NCI-H524 (cell line): ENCODE measurements around the gene RNF220.

Experiments
- DNase-seq, 2 experiments: peaks; one replicate each; lab custom pipeline; 2025; lab: John Stamatoyannopoulos, UW

RNF220 gene

DNA sequence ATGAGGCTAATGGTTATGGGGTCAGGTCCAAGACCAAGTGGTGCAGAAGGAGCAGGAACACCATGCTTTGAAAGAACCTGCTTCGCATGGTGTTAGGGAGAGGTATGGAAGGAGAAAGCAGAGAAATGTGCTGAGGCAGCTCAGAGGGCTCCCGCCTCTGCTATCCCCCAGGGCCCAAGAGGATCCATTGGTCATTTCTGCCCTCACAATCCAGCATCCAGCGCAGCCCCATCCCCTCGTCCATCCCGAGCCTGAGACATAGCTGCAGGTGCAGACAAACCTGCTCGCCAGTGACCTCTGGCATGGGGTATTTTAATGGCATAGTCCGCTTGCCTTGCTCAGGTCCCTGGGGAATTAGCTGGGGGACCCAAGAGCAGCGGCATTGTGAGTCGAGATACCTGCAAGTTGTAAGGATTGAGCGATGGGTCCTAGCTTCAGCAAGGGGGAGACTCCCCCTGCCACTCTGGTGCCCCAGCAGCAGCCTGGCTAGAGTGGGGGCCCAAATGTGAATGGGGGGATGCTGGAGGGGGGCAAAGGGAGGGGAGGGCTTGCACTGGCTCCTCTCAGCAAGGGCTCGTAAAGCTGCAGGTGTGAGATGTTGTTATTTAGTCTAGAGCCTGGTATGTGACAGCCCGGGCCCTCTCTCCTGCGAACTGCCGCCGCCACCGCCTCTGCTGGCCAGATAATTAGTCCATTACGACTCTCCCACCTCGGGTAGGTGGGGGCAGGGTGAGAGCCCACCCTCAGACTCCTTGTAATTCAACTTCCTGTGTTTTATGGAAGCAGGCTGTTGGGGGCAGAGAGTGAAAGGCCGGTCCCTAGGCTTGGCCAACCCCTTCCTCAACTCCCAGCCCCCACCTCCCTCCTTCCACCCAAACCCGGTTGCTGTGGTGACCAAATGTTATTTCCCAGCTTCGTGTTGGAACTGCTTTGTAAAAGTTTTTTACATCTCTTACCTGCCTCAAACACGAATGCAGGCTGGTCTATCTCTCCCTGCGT, 118.8 kb downstream of the RNF220 start:
- no peak for DNase-seq

DNA sequence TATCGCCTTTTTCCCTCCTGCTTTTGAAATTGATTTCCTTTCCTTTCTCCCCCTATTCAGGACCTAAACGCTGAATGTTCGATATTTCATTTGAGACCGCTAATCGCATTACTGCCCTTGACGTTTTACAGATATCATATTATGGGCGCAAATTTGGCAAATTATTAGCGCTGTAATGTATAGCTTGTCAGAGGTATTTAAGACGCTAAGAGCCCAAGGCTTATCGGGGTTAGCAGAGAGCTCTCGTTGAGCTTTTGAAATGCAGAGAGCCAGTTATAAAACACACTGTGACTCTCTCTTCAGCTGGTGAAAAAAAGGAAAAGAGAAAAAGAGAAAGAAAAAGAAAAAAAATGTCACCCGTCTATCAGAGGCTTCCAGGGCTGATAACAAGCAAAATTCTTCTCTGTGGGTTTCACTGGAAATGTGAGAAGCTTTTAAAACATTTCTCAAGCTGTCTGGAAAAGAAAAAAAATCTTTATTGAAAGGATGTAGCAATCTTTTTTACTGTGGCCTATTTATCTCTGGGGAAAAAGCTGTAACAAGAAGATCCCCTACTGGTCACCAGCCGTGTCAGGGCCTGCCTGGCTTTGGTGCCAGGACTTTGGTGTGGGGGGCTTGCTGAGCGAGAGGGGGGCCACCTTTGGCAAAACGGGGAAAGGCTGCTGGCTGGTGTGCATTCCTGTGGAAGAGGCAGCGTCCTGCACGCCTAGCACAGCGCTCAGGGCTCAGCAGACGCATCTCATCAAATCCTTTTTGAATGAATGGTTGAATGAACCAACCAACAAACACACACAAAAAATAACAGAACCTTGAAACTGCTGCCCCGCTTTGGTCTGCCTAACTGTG, 119.8 kb downstream of the RNF220 start:
- no peak for DNase-seq

DNA sequence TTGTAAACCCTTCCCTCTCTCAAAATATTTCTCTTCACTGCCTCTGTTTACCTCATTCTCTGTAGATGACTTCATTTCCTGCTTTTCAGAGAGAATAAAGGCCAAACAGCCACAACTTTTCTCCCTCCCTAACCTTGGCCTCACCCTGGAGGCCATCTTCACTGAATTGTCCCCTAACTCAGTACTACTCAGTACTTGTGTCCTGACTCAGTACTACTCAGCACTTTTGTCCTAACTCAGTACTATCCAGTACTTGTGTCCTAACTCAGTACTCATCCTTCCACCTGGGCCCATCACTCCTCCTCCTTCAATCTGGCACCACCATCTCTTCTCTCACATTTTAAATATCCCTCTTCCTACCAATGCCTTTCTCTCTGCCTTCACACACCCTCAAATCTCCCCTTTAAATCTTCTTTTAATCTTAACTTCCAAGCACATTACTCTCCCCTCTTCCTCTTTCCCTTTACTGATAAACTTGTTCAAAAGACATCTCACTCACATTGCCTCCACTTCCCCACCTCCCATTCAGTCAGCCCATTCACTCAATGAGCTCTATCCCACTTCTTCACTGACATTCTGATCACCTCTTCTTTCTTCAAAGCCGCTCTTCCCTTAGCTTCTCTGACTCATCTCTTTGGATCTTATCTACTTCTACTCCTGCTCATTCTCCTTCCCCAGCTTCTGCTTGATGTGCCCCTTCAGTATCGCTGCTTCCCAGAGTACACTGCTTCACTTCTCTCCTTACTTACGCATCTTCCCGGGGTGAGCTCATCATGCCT, 121.4 kb downstream of the RNF220 start:
- no peak for DNase-seq

DNA sequence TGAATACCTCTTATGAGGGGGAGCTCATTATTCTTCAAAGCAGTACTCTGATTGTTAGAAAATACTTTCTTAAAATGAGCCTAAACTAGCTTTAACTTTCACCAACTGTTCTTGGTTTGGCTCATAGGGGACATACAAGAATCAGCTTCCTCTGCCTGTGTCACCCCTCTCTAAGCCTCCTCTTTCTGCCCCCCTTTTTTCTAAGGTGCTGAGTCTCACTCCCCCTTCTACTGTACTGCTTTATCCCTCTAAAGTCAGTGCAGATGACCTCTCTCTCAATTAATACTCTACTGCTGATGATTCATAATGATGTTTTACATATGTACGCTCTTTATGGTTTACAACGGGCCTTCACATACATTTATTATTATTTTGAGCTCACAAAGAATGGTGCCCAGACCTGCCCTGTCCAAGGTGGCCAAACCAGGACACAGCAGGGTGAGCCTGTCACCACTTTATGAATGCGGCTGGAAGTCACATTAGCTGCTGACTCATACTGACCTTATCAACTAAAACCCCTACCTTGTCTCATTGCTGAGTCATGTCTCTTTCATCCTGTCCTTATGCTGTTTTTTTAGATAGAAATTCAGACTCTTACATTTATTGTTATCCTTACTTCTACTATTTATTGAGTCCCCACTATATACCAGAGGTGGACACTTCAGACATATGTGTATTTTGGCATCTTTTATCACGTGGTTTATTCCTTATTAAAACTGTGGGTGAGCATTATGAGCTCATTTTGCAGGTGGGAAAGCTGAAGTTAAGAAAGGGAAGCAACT, 126.9 kb downstream of the RNF220 start:
- DNase-seq, result no peak

DNA sequence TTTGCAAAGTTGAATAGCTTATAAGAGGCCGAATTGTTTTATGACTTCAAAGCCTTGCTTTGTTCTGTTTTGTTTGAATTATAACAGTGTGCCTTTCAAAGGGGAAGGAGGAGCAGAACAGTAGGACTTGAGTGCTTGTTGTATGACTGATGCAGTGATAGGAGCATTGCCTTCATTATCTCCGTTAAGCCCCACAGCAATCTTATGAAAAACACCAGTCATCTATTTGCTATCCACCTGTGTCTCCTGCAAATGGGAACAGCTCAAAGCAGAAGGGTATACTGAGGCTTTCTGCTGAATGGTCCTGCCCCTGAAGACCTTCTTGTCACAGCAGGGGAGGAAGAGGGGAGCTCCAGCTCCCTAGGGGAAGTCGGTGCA, 127.5 kb downstream of the RNF220 start:
- DNase-seq, result no peak

DNA sequence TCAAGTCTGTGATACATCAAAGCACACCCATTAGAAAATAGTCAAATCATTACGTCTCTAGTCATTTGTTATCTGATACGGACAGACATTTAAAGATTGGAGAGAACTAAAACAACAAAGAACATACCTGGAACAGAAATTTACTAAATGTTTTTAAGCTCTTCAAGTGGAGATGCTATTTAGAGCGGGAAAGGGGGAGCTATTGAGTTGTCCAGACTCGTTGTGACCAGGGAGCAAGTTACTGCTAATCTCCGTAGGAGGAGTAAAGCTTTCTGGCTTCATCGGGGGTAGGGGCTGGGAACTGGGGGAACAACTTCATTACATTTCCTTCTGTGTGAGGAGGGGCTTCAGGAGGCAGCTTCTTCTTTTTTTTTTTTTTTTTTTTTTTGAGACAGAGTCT, 129.7 kb downstream of the RNF220 start:
- no peak for DNase-seq

DNA sequence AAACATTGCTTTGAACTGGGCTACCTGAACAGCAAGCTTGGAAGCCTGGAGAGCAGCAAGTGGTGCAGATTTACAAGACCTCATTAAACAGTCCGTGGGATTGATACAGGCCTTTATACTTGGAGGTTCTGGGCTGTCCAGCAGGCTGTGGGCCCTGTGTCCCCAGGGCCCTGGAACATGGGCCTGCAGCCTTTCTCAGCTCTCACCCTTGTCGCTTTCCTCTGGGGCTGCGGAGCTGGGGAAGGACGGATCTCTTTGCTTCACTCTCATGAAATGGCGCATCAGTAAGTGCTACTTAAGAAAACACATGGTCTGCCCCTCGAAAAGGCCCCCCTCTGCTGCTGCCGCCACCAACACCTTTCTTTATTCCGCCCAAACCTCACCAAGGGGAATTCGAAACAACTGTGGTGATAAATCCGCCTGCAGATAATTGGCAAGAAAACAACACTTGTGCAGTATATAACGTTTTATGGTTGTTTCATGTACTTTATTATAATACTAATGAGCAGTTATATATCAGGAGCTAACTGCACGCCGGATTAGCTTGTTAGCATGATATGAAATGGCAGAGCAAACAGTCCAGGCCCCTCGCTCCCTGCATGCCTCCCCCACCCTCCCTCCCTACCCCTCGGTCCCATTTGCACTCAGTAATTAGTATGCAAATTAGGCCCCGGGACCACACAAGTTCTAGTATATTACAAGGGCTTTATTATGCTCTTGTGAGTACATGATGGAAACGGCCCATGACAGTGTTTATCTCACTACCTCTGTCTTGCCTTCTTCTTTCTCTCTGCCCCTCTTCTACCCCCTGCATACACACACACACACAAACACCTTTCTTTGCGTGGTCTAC, 131.5 kb downstream of the RNF220 start:
- DNase-seq, result no peak

DNA sequence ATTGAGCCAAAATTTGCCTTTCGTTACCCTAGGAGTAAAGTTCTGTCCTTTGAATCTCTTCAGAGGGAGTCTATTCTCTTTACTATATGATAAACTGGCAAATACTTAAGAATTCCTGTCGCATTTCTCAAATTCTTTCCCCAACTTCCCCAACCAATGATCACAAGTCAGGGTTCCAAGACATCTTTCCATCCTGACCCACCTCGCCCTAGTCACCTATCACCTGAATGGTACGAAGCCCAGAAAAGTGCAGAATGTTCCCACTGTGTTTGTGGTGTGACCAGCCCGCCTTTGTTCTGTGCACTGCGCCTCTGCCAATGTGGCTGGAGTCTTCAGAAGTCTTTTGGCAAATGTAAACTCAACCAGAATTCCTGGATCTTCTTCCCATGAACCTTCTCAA, 132.5 kb downstream of the RNF220 start:
- DNase-seq, result no peak

DNA sequence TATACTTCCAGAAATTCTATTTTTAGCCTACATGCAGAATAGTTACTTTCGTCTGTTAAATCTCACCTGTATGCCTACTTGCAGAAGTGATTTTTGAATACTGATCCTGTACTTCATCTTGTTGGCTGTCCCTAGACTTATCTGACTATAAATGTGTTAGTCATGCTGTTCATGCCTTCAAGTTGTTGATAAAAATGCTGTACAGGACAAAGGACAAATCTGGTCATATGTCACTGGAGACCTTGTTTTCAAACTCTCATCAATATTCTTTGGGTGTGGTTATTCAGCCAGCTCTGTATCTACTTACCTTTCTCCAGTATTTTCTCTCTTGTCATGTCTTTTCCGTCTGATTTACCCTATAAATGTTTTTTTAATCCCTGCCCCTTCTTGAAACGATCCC, 132.9 kb downstream of the RNF220 start:
- DNase-seq, result no peak

DNA sequence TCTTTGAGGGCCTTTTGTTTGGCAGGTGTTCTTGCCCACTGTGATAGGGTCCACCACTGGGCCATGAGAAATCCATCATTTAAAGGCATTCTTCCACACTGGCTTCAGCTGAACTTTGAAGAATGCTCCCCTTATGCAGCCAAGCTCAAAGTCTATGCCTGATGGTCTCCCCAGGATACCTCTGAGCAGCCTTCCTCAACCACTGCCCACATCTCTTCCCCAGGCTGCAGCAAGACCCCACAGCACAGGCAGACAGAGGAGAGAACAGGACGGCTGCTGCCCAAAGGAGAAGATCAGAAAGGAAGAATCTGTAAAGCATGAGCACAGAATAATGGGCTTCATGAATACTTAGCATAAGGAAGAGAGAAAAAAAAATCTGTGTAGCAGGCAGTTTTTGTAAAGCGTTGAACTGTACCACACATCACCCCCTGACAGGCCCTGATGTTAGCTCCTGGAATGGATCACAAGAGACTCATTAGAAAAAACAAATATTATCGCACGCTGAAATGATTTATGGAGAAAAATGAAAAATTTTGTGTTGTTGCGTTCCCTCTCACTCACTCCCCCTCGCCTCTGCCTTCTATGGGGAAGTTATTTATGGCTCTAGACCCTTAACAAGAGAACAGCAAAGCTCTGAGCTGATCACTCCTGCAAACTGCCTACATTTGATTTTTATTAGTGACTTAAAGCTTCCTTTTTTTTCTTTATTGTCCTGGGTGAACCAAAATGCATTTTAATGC, 135.1 kb downstream of the RNF220 start:
- no peak for DNase-seq

DNA sequence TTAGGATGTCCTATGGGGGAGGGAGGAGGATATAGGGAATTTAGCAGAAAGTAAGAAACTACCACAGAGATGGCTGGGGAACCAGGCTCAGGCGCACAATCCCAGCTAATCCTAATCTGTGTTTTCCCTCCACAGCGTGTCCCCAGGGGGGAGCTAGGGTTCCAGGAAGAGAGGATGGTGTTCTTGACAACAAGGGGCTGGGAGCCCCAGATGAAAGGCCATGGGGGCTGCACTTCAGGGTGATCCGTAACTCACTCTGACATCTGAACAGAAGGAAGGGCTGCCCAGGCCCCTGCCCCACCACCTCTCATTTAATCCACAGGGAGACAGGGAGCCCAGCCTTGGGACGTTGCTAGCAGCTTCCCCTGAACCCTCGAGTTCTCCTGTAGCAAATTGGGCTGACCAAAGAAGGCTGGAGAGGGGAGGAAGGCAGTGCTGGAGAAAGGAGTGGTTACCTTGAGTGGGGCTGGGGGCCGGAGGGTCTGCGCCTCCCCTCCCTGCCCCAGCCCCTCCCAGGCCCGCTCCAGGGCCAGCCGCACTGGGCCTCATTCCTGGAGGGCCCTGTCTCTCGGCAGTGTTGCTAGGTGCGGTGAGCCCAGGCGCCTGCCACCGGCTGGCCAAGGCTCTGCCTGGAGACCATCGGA, 137.5 kb downstream of the RNF220 start:
- DNase-seq, result no peak

DNA sequence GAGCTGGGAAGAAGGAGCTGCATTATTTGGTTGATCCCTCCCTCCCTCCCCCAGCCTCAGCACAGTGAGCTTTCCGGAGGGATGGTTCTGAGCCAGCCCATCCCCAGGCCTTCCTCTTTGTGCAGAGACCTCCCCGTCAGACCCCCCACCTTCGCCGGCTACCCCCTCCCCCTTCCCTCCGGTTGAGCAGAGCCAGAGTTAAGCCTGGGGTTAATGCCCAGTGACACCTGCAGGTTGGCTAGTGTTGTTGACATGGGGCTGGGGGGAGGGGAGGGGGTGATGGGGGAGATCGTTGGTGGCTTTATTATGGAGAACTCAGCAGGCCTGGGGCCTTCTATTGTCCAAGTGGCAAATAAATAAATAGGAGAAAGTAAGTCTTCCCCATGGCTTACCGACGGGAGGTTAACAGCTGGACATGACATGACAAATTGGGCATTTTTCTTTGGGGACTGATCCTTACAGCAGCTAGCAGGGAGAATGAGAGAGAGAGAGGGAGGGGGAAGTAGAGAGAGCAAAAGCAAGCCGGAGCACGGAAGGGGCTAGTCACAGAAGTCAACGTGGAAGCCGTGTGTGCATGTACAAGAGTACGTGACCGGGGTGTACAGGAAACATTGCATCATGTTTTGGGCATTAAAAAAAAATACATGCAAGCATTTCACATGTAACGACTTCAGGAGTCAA, 138.1 kb downstream of the RNF220 start:
- DNase-seq, result peak in 1 of 2 experiments; percentile 9

DNA sequence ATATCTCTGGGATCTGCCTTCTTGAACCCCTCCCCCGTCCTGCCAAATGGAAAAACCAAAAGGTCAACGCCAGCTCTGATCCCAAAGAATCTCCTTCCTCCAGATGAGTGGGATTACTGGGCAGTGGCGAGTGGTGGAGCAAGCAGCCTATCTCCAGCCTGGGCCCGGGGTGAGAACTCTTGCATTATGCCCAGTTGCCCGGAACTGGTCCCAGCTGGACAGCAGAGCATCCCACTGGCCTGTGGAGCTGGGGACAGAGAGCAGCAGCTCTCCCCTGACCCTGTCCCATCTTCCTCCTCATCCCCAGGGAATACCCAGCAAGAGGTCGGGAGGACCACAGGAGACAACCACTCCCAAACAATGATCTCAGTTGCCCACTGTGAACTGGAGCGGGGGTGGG, 138.7 kb downstream of the RNF220 start:
- no peak for DNase-seq

DNA sequence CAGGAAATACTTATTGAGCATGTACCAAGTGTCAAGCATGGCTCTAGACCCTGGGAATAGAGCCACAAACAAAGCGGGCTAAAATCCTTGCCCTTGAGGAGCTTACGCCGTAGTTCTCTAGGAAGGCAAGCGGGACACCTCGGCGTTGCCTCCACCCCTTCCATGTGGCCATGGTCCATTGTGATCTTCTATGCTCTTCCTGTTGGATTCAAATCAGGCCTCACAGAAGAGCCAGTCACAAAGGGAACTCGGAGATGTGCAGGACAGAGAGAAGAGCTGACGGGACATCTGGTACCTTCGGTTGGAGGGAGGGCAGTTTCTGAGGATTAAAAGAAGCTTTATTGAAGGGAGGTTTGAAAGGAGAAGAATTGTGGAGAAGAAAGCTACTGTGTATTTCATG, 139.9 kb downstream of the RNF220 start:
- DNase-seq, result no peak

DNA sequence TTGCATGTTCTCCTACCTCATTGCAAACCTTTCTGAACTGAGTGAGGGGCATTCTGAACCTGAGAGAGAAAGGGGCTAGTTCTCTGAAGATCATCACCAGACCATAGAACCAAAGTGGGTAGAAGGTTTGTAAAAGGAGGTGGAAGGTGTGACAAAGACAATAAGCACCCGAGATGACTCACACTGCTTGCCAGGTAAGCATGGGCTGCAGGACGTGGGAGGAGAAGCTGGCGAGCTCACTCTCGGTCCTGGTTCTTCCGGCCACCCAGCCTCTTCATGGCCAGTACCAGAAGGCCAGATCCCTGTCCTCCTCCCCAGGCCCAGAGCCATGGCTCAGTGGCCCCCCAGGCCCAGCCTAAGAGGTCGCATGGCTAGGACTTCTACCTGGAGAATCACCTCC, 140.9 kb downstream of the RNF220 start:
- no peak for DNase-seq

DNA sequence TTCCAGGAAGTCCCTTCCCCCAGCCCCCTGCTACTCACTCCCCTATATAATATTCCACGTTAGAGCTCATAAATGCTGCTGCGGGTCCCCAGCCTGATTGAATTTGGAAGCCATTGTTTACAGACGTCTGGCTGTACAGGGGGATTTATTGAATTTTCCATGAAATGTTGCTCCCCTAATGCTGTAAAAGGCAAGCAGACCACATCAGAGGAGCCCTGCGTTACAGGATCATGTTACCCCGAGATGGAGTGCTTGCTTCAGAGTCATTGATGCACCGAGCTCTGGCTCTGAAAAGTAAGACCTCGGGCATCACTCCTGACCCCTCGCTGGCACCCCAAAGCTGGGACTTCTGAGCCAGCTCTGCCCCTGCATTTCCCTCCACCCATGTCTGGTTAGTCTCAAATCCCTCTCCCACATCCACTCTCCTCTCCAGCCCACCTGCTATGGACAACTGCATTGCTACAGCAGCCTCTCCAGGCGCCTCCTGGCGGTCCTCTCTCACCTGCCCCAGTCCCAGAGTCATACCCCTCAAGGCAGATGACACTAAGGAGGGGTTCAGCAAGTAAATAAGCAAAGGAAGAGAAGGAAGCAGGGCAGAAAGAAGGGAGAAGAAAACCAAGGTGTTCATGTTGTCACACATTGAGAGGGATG, 141.5 kb downstream of the RNF220 start:
- DNase-seq, result no peak

DNA sequence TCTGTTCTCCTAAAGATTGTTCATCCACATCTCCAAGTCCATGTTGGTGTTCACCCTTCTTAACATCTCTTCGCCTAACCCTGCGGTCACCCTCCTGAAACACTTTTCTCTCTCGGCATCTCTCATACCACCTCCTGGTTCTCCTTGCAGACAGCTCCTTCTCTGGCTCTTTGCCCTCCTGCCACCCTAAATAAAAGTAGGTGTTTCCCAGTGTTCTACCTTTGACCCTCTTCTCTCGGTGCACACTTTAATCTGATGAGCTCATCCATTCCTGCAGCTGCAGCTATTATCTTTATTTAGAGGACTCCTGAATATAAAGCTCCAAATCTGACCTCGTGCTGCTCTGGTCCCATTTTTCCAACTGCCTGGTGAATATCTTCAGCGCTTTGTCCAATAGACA, 142.3 kb downstream of the RNF220 start:
- no peak for DNase-seq

DNA sequence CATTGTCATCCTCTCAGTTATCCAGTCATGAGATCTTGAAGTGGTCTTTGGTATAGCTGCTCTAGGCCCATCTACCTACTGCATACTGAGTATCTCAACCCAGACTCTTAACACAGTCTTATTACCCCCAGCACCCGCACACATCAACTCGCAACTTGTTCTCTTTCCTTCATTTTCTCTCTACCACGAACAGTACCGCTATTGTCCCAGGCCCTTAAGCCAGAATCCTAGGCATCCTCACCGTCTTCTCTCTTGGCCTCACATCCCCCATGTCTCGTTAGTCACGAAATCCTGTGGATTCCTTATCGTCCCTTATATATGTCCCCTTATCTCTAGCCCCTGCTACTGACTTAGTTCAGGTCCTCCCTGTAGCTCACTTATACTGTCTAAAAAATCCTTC, 142.8 kb downstream of the RNF220 start:
- no peak for DNase-seq
